H9 (cell line): ENCODE data around the gene EPB41L2. TPM values are rescaled to one million over a fixed set of nuclear protein-coding genes. Genes with fewer than 3 reads are reported as not detected.
A peak's percentile ranks its signal among the peaks of the same experiment; 100 is the strongest.

ENCODE experiments used
- DNase-seq: peaks from one replicate; pipeline ENCODE4 v3.0.0-alpha.2; 2017
- H2AFZ ChIP-seq: one replicate; pipeline ENCODE4 v1.6.1; 2013; ENCODE audit warnings: mild to moderate bottlenecking, low read length, control low read depth, moderate library complexity
- H2AK5ac ChIP-seq: 2 replicates; pipeline ENCODE4 v1.6.1; 2013; ENCODE audit warnings: low read length, control low read depth, mixed read lengths; ENCODE audit not compliant: insufficient read length
- H2BK120ac ChIP-seq: one replicate; pipeline ENCODE4 v1.6.1; 2013; ENCODE audit warnings: low read depth, mild to moderate bottlenecking, low read length, control low read depth, inconsistent platforms; ENCODE audit not compliant: poor library complexity, severe bottlenecking
- H2BK12ac ChIP-seq: 2 replicates; pipeline ENCODE4 v1.6.1; 2013; ENCODE audit warnings: low read length, control low read depth, mixed read lengths, low read depth; ENCODE audit not compliant: insufficient read length
- H2BK15ac ChIP-seq: 2 replicates; pipeline ENCODE4 v1.6.1; 2013; ENCODE audit warnings: low read depth, low read length, control low read depth
- H2BK20ac ChIP-seq: one replicate; pipeline ENCODE4 v1.6.1; 2013; ENCODE audit warnings: low read depth, mild to moderate bottlenecking, low read length, control low read depth, inconsistent platforms; ENCODE audit not compliant: poor library complexity, severe bottlenecking
- H2BK5ac ChIP-seq: 2 replicates; pipeline ENCODE4 v1.6.1; 2013; ENCODE audit warnings: low read length, control low read depth, mixed read lengths; ENCODE audit not compliant: insufficient read length
- H3K14ac ChIP-seq: 2 replicates; pipeline ENCODE4 v1.6.1; 2013; ENCODE audit warnings: low read length, control low read depth; ENCODE audit not compliant: insufficient read depth
- H3K18ac ChIP-seq: 2 replicates; pipeline ENCODE4 v1.6.1; 2013; ENCODE audit warnings: low read depth, mild to moderate bottlenecking, mixed read lengths, low read length, control low read depth; ENCODE audit not compliant: insufficient read length
- H3K23ac ChIP-seq: 2 replicates; pipeline ENCODE4 v1.6.1; 2013; ENCODE audit warnings: low read length, control low read depth, mixed read lengths, low read depth; ENCODE audit not compliant: insufficient read length
- H3K23me2 ChIP-seq: 2 replicates; pipeline ENCODE4 v1.6.1; 2013; ENCODE audit warnings: low read depth, mild to moderate bottlenecking, mixed read lengths, low read length, control low read depth; ENCODE audit not compliant: insufficient read length, poor library complexity, severe bottlenecking
- H3K27ac ChIP-seq: 2 replicates; pipeline ENCODE4 v1.5.1; 2013; ENCODE audit warnings: low read length, control low read depth, mixed read lengths, low read depth; ENCODE audit not compliant: insufficient read length
- H3K27me3 ChIP-seq: 2 replicates; pipeline ENCODE4 v1.6.1; 2013; ENCODE audit warnings: low read length, control low read depth, inconsistent platforms; ENCODE audit not compliant: insufficient read depth
- H3K4ac ChIP-seq: 2 replicates; pipeline ENCODE4 v1.6.1; 2013; ENCODE audit warnings: low read depth, mild to moderate bottlenecking, control low read depth, inconsistent platforms, low read length, moderate library complexity
- H3K4me1 ChIP-seq: 2 replicates; pipeline ENCODE4 v1.6.1; 2013; ENCODE audit warnings: low read length, control low read depth, inconsistent platforms; ENCODE audit not compliant: insufficient read depth
- H3K4me2 ChIP-seq: 2 replicates; pipeline ENCODE4 v1.6.1; 2013; ENCODE audit warnings: low read length, control low read depth, mixed read lengths; ENCODE audit not compliant: insufficient read length, insufficient read depth
- H3K56ac ChIP-seq: 2 replicates; pipeline ENCODE4 v1.6.1; 2013; ENCODE audit warnings: low read depth, mild to moderate bottlenecking, mixed read lengths, low read length, control low read depth; ENCODE audit not compliant: insufficient read length
- H3K79me1 ChIP-seq: 2 replicates; pipeline ENCODE4 v1.6.1; 2013; ENCODE audit warnings: low read depth, mild to moderate bottlenecking, moderate library complexity, low read length, control low read depth, inconsistent platforms; ENCODE audit not compliant: insufficient read depth, poor library complexity, severe bottlenecking
- H3K79me2 ChIP-seq: 2 replicates; pipeline ENCODE4 v1.6.1; 2013; ENCODE audit warnings: low read length, control low read depth, inconsistent platforms; ENCODE audit not compliant: insufficient read depth
- H3K9ac ChIP-seq: 2 replicates; pipeline ENCODE4 v1.6.1; 2013; ENCODE audit warnings: low read length, control low read depth, mixed read lengths; ENCODE audit not compliant: insufficient read length; ENCODE audit errors: extremely low read depth
- H3K9me3 ChIP-seq: one replicate; pipeline ENCODE4 v1.6.1; 2013; ENCODE audit warnings: low read depth, low read length, inconsistent platforms; ENCODE audit not compliant: control insufficient read depth
- H3T11ph ChIP-seq: one replicate; pipeline ENCODE4 v1.6.1; 2013; ENCODE audit warnings: mild to moderate bottlenecking, low read length, control low read depth, inconsistent platforms
- H4K20me1 ChIP-seq: one replicate; pipeline ENCODE4 v1.6.1; 2013; ENCODE audit not compliant: control insufficient read depth, insufficient read length, insufficient read depth
- H4K5ac ChIP-seq: 2 replicates; pipeline ENCODE4 v1.6.1; 2013; ENCODE audit warnings: low read depth, mild to moderate bottlenecking, mixed read lengths, low read length, control low read depth; ENCODE audit not compliant: insufficient read length
- H4K8ac ChIP-seq: replicated peaks from 2 replicates; pipeline ENCODE4 v1.6.1; 2013; ENCODE audit warnings: low read length, control low read depth, mixed read lengths, low read depth; ENCODE audit not compliant: insufficient read length
- H4K91ac ChIP-seq: 2 replicates; pipeline ENCODE4 v1.6.1; 2013; ENCODE audit warnings: low read depth, mild to moderate bottlenecking, moderate library complexity, mixed read lengths, low read length, control low read depth; ENCODE audit not compliant: insufficient read length
- H3K27ac Mint-ChIP-seq, 3 experiments: 2 replicates in 2 of 3; 3 replicates in 1 of 3; pipeline ENCODE4 v1.8.0; 2020 to 2021; ENCODE audit warnings: mixed read lengths in 3 of 3, mild to moderate bottlenecking in 1 of 3, moderate library complexity in 1 of 3
- H3K27me3 Mint-ChIP-seq: 2 replicates; pipeline ENCODE4 v1.8.0; 2021; ENCODE audit warnings: low read depth, mild to moderate bottlenecking, moderate library complexity, mixed read lengths
- H3K36me3 Mint-ChIP-seq, 3 experiments: 2 replicates in 2 of 3; 3 replicates in 1 of 3; pipeline ENCODE4 v1.8.0; 2020 to 2021; ENCODE audit warnings: low read depth in 3 of 3, mixed read lengths in 3 of 3; ENCODE audit not compliant: insufficient read depth in 1 of 3
- H3K4me1 Mint-ChIP-seq, 2 experiments: 2 replicates each; pipeline ENCODE4 v1.8.0; 2020; ENCODE audit warnings: mixed read lengths in 2 of 2
- H3K4me3 Mint-ChIP-seq, 2 experiments: 2 replicates in 1 of 2; 3 replicates in 1 of 2; pipeline ENCODE4 v1.8.0; 2020 to 2021; ENCODE audit warnings: mild to moderate bottlenecking in 2 of 2, mixed read lengths in 2 of 2, moderate library complexity in 1 of 2
- H3K9me3 Mint-ChIP-seq, 2 experiments: 2 replicates in 1 of 2; 3 replicates in 1 of 2; pipeline ENCODE4 v1.8.0; 2020; ENCODE audit warnings: mild to moderate bottlenecking in 2 of 2, mixed read lengths in 2 of 2, moderate library complexity in 1 of 2
- CTCF ChIP-seq: fragments of 200-600 bp; sonication (generic); conservative IDR thresholded peaks from 3 replicates; pipeline ENCODE4 v1.8.0; 2021; ENCODE audit warnings: antibody characterized with exemption, mild to moderate bottlenecking
- WGBS: extraction: QIAGEN DNeasy Blood & Tissue Kit; methylation state at CpG from one replicate; pipeline ENCODE4 v1.1.7; 2013; ENCODE audit warnings: missing lambda C conversion rate, low lambda C conversion rate, mixed read lengths; ENCODE audit not compliant: insufficient read length; ENCODE audit errors: extremely low coverage; 5-methylcytosine and 5-hydroxymethylcytosine counted together
- total RNA-seq: library from RNA; stranded (reverse); gene quantifications from 2 replicates; pipeline ENCODE4 v1.2.1, GENCODE V29; 2021

EPB41L2 gene
- total RNA-seq, 1 experiment from 2014 or later: 90.2 TPM

- peak overlapping the region in 2 of 3 experiments; percentile 21 to 82; a peak in 3 of 7 replicates for H3K27ac Mint-ChIP-seq
- WGBS: no CpG with 5 or more reads among the region's 10 CpGs
- no peak for DNase-seq
Measured at GRCh38 chr6:130869681-130870080, 193.4 kb downstream of the EPB41L2 start.

More at GRCh38 chr6:130869681-130870080, 193.4 kb downstream of the EPB41L2 start:
- H3K79me1 ChIP-seq: no peaks in the 10 kb centered on the region
- no peak overlapping the region for H2BK12ac ChIP-seq
- H3K4ac ChIP-seq: no peak overlapping the region
- H3K23ac ChIP-seq: no peak overlapping the region
- H3K18ac ChIP-seq: no peak overlapping the region
- H3K4me2 ChIP-seq: no peak overlapping the region
- H4K20me1 ChIP-seq: no peaks in the 10 kb centered on the region
- H2AFZ ChIP-seq: no peak overlapping the region
- H3K4me1 Mint-ChIP-seq: peaks cover 12 to 13% of the 10 kb centered on the region in 2 experiments
- H3K4me1 ChIP-seq: no peaks in the 10 kb centered on the region
- H3K56ac ChIP-seq: no peak overlapping the region
- no peak overlapping the region for H3T11ph ChIP-seq
- no peaks in the 10 kb centered on the region for H3K27me3 ChIP-seq
- no peaks in the 10 kb centered on the region for H3K23me2 ChIP-seq
- no peaks in the 10 kb centered on the region for H3K9me3 ChIP-seq
- H4K5ac ChIP-seq: no peak overlapping the region
- H4K8ac ChIP-seq: no peak overlapping the region
- no peak overlapping the region for H2BK120ac ChIP-seq
- H2BK15ac ChIP-seq: no peak overlapping the region
- H2BK5ac ChIP-seq: no peak overlapping the region
- peaks cover 10 to 14% (median 10%) of the 10 kb centered on the region in 3 experiments; a peak in 6 of 7 replicates for H3K36me3 Mint-ChIP-seq
- H4K91ac ChIP-seq: no peak overlapping the region
- no peak overlapping the region for H3K14ac ChIP-seq
- H2AK5ac ChIP-seq: no peak overlapping the region
- H3K27ac ChIP-seq: no peak overlapping the region
- no peak overlapping the region for H2BK20ac ChIP-seq
- no peaks in the 10 kb centered on the region; the same call in 1 of the 2 replicates for H3K79me2 ChIP-seq
- H3K4me3 Mint-ChIP-seq: no peak overlapping the region
- no peak overlapping the region for H3K9ac ChIP-seq
- H3K9me3 Mint-ChIP-seq: no peaks in the 10 kb centered on the region
- TF ChIP-seq CTCF: no peak
- no peaks in the 10 kb centered on the region for H3K27me3 Mint-ChIP-seq
